Gastrocnemius medialis (tissue), 4 donors: ENCODE measurements around the gene EPB41L1.

Experiments
- POLR2A ChIP-seq, 2 donors: fragments of 450-650 bp; IDR thresholded peaks; one replicate each; pipeline ENCODE4 v1.6.1; 2017; ENCODE audit warnings: antibody characterized with exemption in 2 of 2, mild to moderate bottlenecking in 2 of 2, moderate library complexity in 2 of 2
- TF ChIP-seq, protein P1 (sequence below), 5 experiments: fragments of 450-650 bp in 3 of 5; fragments of 200-600 bp in 2 of 5; sonication (generic) in 2 of 5; IDR thresholded peaks in 4 of 5; conservative IDR thresholded peaks in 1 of 5; 1 replicate in 4 of 5; 2 replicates in 1 of 5; pipeline ENCODE4 v1.5.1; 2016 to 2019; ENCODE audit warnings: antibody characterized with exemption in 5 of 5, mild to moderate bottlenecking in 3 of 5, moderate library complexity in 3 of 5

DNA sequence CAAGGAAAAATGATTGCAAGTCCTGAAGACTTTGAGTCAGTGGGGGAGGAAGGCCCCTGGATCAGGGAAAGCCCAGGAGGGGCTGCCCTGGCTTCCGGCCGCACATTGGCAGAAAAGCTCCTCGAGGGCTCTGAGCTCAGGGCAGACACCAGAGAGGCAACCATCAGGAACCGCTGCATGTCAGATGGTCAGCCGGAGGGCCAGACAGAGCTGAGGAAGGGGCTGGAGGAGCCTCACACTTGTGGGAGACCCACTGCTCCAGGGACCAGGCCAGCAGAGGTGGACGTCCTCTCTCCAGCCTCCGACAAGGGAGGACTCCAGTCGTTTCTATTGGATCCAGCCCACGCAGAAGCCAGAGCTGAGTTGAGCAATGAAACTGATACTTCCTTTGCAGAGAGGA lies 51.5 kb downstream of the EPB41L1 start:
- TF ChIP-seq, protein P1, sequence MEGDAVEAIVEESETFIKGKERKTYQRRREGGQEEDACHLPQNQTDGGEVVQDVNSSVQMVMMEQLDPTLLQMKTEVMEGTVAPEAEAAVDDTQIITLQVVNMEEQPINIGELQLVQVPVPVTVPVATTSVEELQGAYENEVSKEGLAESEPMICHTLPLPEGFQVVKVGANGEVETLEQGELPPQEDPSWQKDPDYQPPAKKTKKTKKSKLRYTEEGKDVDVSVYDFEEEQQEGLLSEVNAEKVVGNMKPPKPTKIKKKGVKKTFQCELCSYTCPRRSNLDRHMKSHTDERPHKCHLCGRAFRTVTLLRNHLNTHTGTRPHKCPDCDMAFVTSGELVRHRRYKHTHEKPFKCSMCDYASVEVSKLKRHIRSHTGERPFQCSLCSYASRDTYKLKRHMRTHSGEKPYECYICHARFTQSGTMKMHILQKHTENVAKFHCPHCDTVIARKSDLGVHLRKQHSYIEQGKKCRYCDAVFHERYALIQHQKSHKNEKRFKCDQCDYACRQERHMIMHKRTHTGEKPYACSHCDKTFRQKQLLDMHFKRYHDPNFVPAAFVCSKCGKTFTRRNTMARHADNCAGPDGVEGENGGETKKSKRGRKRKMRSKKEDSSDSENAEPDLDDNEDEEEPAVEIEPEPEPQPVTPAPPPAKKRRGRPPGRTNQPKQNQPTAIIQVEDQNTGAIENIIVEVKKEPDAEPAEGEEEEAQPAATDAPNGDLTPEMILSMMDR (IDR thresholded peaks at IDR 0.05 in 4 of 5, conservative IDR thresholded peaks at IDR 0.05 in 1 of 5), result no peak
- TF ChIP-seq POLR2A (IDR thresholded peaks at IDR 0.05), result no peak
